Lower leg skin (tissue), 3 donors: ENCODE measurements around the gene GNG7.
"Not testable (repeated sequence)": the region's sequence is repeated elsewhere in the genome, so short reads cannot be mapped to it uniquely, and the experiment has no call there.

Source experiments
- CTCF ChIP-seq, 3 donors: fragments of 450-650 bp; IDR thresholded peaks; one replicate each; pipeline ENCODE4 v1.5.1; 2016; ENCODE audit warnings: antibody characterized with exemption in 3 of 3, mild to moderate bottlenecking in 3 of 3, moderate library complexity in 2 of 3
- POLR2A ChIP-seq, 2 donors: fragments of 450-650 bp; IDR thresholded peaks; one replicate each; pipeline ENCODE4 v1.6.1; 2016 to 2017; ENCODE audit warnings: antibody characterized with exemption in 2 of 2, mild to moderate bottlenecking in 1 of 2, moderate library complexity in 1 of 2

GRCh38 chr19:2714102-2714501 lies 11.6 kb upstream of the GNG7 start:
- TF ChIP-seq POLR2A, CTCF (IDR thresholded peaks at IDR 0.05): not testable (repeated sequence)
